Adipocyte (in vitro differentiated cells): Measurements from ENCODE around the gene BDH2.

Experiments
- DNase-seq: peaks from one replicate; pipeline ENCODE4 v3.0.0-alpha.2; 2015; ENCODE audit warnings: low read depth
- H3K27me3 ChIP-seq: replicated peaks from 2 replicates; pipeline ENCODE4 v1.7.0; 2013; ENCODE audit warnings: mild to moderate bottlenecking, low read length, moderate library complexity; ENCODE audit not compliant: control insufficient read depth, insufficient read depth
- H3K36me3 ChIP-seq: 2 replicates; pipeline ENCODE4 v1.7.0; 2013; ENCODE audit warnings: low read length, mild to moderate bottlenecking, moderate library complexity; ENCODE audit not compliant: control insufficient read depth, insufficient read depth, severe bottlenecking
- H3K4me1 ChIP-seq: 2 replicates; pipeline ENCODE4 v1.7.0; 2013; ENCODE audit warnings: mild to moderate bottlenecking, low read length, moderate library complexity; ENCODE audit not compliant: control insufficient read depth, insufficient read depth
- H3K4me3 ChIP-seq: 2 replicates; pipeline ENCODE4 v1.7.0; 2013; ENCODE audit warnings: mild to moderate bottlenecking, low read length, moderate library complexity
- H3K9ac ChIP-seq: 2 replicates; pipeline ENCODE4 v1.7.0; 2013; ENCODE audit warnings: mild to moderate bottlenecking, low read length, moderate library complexity
- H3K9me3 ChIP-seq: 2 replicates; pipeline ENCODE4 v1.7.0; 2013; ENCODE audit warnings: mild to moderate bottlenecking, low read length, moderate library complexity; ENCODE audit not compliant: control insufficient read depth

The BDH2 gene

GRCh38 chr4:103052145-103052544 is 47.5 kb downstream of the BDH2 start:
- no peak for DNase-seq
- no peak overlapping the region for H3K9ac ChIP-seq
- peaks cover 4% of the 10 kb centered on the region for H3K4me1 ChIP-seq
- no peaks in the 10 kb centered on the region for H3K9me3 ChIP-seq
- no peaks in the 10 kb centered on the region for H3K27me3 ChIP-seq
- H3K36me3 ChIP-seq: peaks cover 24% of the 10 kb centered on the region
- no peak overlapping the region for H3K4me3 ChIP-seq

- Histone ChIP-seq H3K4me3 (no peak overlapping the region), H3K4me1 (peaks cover 4% of the 10 kb centered on the region), H3K9ac (no peak overlapping the region), H3K9me3 (no peaks in the 10 kb centered on the region), H3K27me3 (no peaks in the 10 kb centered on the region), H3K36me3 (peaks cover 25% of the 10 kb centered on the region)
- DNase-seq: peak; percentile 11
Observed at GRCh38 chr4:103050736-103051436, 48.7 kb downstream of the BDH2 start.

- no peak overlapping the region for H3K9ac ChIP-seq
- H3K36me3 ChIP-seq: peaks cover 48% of the 10 kb centered on the region
- H3K4me3 ChIP-seq: no peak overlapping the region
- no peaks in the 10 kb centered on the region for H3K27me3 ChIP-seq
- no peaks in the 10 kb centered on the region for H3K9me3 ChIP-seq
- H3K4me1 ChIP-seq: no peaks in the 10 kb centered on the region
- DNase-seq: peak; percentile 54
Observed at GRCh38 chr4:103046416-103047290, 53.0 kb downstream of the BDH2 start.

GRCh38 chr4:103044183-103044582 is 55.5 kb downstream of the BDH2 start:
- Histone ChIP-seq H3K9me3 (no peaks in the 10 kb centered on the region), H3K4me1 (no peaks in the 10 kb centered on the region), H3K27me3 (no peaks in the 10 kb centered on the region), H3K4me3 (no peak overlapping the region), H3K9ac (no peak overlapping the region), H3K36me3 (peaks cover 38% of the 10 kb centered on the region)
- DNase-seq: no peak

GRCh38 chr4:103036169-103036568 is 63.5 kb downstream of the BDH2 start:
- Histone ChIP-seq H3K27me3 (no peaks in the 10 kb centered on the region), H3K9ac (no peak overlapping the region), H3K9me3 (no peaks in the 10 kb centered on the region), H3K4me3 (no peak overlapping the region), H3K36me3 (peaks cover 19% of the 10 kb centered on the region), H3K4me1 (no peaks in the 10 kb centered on the region)
- no peak for DNase-seq

GRCh38 chr4:103032574-103032973 is 67.1 kb downstream of the BDH2 start:
- peaks cover 28% of the 10 kb centered on the region for H3K36me3 ChIP-seq
- H3K9ac ChIP-seq: no peak overlapping the region
- no peak for DNase-seq
- no peaks in the 10 kb centered on the region for H3K9me3 ChIP-seq
- no peak overlapping the region for H3K4me3 ChIP-seq
- H3K27me3 ChIP-seq: no peaks in the 10 kb centered on the region
- H3K4me1 ChIP-seq: no peaks in the 10 kb centered on the region

GRCh38 chr4:103030791-103031190 is 68.8 kb downstream of the BDH2 start:
- Histone ChIP-seq H3K4me3 (no peak overlapping the region), H3K36me3 (peaks cover 19% of the 10 kb centered on the region), H3K4me1 (no peaks in the 10 kb centered on the region), H3K9ac (no peak overlapping the region), H3K9me3 (no peaks in the 10 kb centered on the region), H3K27me3 (no peaks in the 10 kb centered on the region)
- DNase-seq: no peak

- no peaks in the 10 kb centered on the region for H3K4me1 ChIP-seq
- no peak overlapping the region for H3K9ac ChIP-seq
- no peaks in the 10 kb centered on the region for H3K9me3 ChIP-seq
- H3K36me3 ChIP-seq: peaks cover 19% of the 10 kb centered on the region
- no peak for DNase-seq
- no peaks in the 10 kb centered on the region for H3K27me3 ChIP-seq
- H3K4me3 ChIP-seq: no peak overlapping the region
Observed at GRCh38 chr4:103029300-103029699, 70.3 kb downstream of the BDH2 start.
